GM23248 (cell line): ENCODE data around the gene ACKR1.

Experiments used
- EZH2 ChIP-seq: fragments of 200-600 bp; sonication (generic); IDR thresholded peaks from 2 replicates; pipeline ENCODE4 v1.6.1; 2018; ENCODE audit warnings: antibody characterized with exemption, mild to moderate bottlenecking; ENCODE audit not compliant: insufficient read depth, poor library complexity, severe bottlenecking
- EZH2phosphoT487 ChIP-seq: fragments of 200-600 bp; sonication (generic); IDR thresholded peaks from 2 replicates; pipeline ENCODE4 v1.6.1; 2018; ENCODE audit warnings: antibody characterized with exemption, moderate library complexity, mild to moderate bottlenecking, low read depth; ENCODE audit not compliant: insufficient read depth

DNA sequence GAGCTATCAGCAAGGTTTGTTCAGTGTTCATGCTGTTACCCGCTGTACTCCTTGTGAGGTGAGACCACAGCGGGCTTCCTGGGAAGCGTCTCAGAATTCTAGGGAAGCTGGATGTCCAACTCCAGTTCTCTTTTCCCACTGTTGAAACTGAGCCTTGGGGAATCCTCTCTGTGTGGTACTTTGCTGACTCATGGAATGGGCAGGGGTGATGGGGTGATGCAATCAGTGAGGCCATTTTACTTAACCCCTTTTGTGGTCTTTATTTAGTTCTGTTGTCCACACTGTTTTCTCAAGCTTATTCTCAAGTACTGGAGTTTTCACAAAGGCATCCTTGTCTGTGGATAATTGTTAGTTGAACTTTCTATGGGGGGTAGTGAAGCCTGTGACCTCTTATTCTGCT lies 42.6 kb downstream of the ACKR1 start:
- TF ChIP-seq EZH2 (no peak), EZH2phosphoT487 (no peak)
